NCI-H748 (cell line): ENCODE measurements around the gene ANXA3.
A peak's percentile ranks its signal among the peaks of the same experiment; 100 is the strongest.
"Not testable (repeated sequence)": the region's sequence is repeated elsewhere in the genome, so short reads cannot be mapped to it uniquely, and the experiment has no call there.

Source experiments
- DNase-seq: peaks from one replicate; lab custom pipeline; 2025; ENCODE audit not compliant: unreplicated experiment; lab: John Stamatoyannopoulos, UW

ANXA3 gene

GRCh38 chr4:78570117-78570516, 18.5 kb downstream of the ANXA3 start:
- no peak for DNase-seq

- DNase-seq, result no peak
Observed at GRCh38 chr4:78571804-78572203, 20.2 kb downstream of the ANXA3 start.

GRCh38 chr4:78578674-78579425, 27.3 kb downstream of the ANXA3 start:
- DNase-seq, result no peak

GRCh38 chr4:78581618-78582017, 30.0 kb downstream of the ANXA3 start:
- DNase-seq, result no peak

GRCh38 chr4:78584863-78585547, 33.4 kb downstream of the ANXA3 start:
- DNase-seq, result no peak

- DNase-seq, result no peak
Observed at GRCh38 chr4:78585633-78586032, 34.1 kb downstream of the ANXA3 start.

GRCh38 chr4:78588894-78589545, 37.5 kb downstream of the ANXA3 start:
- no peak for DNase-seq

- no peak for DNase-seq
Observed at GRCh38 chr4:78591404-78591803, 39.8 kb downstream of the ANXA3 start.

- no peak for DNase-seq
Observed at GRCh38 chr4:78592088-78592783, 40.7 kb downstream of the ANXA3 start.

GRCh38 chr4:78596111-78596742, 44.7 kb downstream of the ANXA3 start:
- no peak for DNase-seq

GRCh38 chr4:78598431-78598830, 46.9 kb downstream of the ANXA3 start:
- not testable (repeated sequence) for DNase-seq

- DNase-seq, result no peak
Observed at GRCh38 chr4:78599147-78599546, 47.6 kb downstream of the ANXA3 start.

- no peak for DNase-seq
Observed at GRCh38 chr4:78599931-78600375, 48.4 kb downstream of the ANXA3 start.

GRCh38 chr4:78601013-78601412, 49.4 kb downstream of the ANXA3 start:
- DNase-seq, result peak; percentile 41

GRCh38 chr4:78602334-78602733, 50.8 kb downstream of the ANXA3 start:
- peak; percentile 2 for DNase-seq

GRCh38 chr4:78603384-78603783, 51.8 kb downstream of the ANXA3 start:
- DNase-seq, result no peak

- no peak for DNase-seq
Observed at GRCh38 chr4:78604988-78605387, 53.4 kb downstream of the ANXA3 start.

- DNase-seq, result no peak
Observed at GRCh38 chr4:78606035-78606434, 54.5 kb downstream of the ANXA3 start.

- DNase-seq, result no peak
Observed at GRCh38 chr4:78606530-78607095, 55.0 kb downstream of the ANXA3 start.

GRCh38 chr4:78608684-78609083, 57.1 kb downstream of the ANXA3 start:
- DNase-seq, result no peak

- no peak for DNase-seq
Observed at GRCh38 chr4:78609580-78609979, 58.0 kb downstream of the ANXA3 start.
